Ovary (tissue), 9 donors: ENCODE data around the gene CD99L2. TPM values are rescaled to one million over a fixed set of nuclear protein-coding genes. Genes with fewer than 3 reads are reported as not detected.

Experiments
- DNase-seq, 5 donors: peaks; one replicate each; pipeline ENCODE4 v3.0.0-alpha.2; 2019 to 2020
- H3K27ac ChIP-seq, 2 donors: fragments of 200-600 bp; one replicate each; pipeline versions ENCODE4 v1.5.1 to v1.8.0; 2019 to 2022
- H3K27me3 ChIP-seq: fragments of 200-600 bp; one replicate; pipeline ENCODE4 v1.8.0; 2022
- H3K36me3 ChIP-seq: fragments of 200-600 bp; sonication (generic); one replicate; pipeline ENCODE4 v1.5.1; 2019
- H3K4me1 ChIP-seq: one replicate; pipeline ENCODE4 v1.8.1; 2013; ENCODE audit warnings: mild to moderate bottlenecking, moderate library complexity; ENCODE audit not compliant: insufficient read depth
- H3K4me3 ChIP-seq: fragments of 200-600 bp; sonication (generic); one replicate; pipeline ENCODE4 v1.5.1; 2017
- H3K9me3 ChIP-seq, 2 donors: fragments of 200-600 bp in 1 of 2; sonication (generic) in 1 of 2; one replicate each; pipeline versions ENCODE4 v1.5.1 to v1.8.1; 2013 to 2019; ENCODE audit warnings: mild to moderate bottlenecking in 1 of 2, moderate library complexity in 1 of 2
- CTCF ChIP-seq, 3 donors: fragments of 450-650 bp in 2 of 3; fragments of 200-600 bp in 1 of 3; IDR thresholded peaks; one replicate each; pipeline versions ENCODE4 v1.5.1 to v1.8.0; 2016 to 2022; ENCODE audit warnings: antibody characterized with exemption in 3 of 3, mild to moderate bottlenecking in 1 of 3
- EP300 ChIP-seq: sonication (generic); formaldehyde crosslinking; IDR thresholded peaks from one replicate; pipeline ENCODE4 v1.6.1; 2017; ENCODE audit warnings: antibody characterized with exemption
- POLR2A ChIP-seq: fragments of 450-650 bp; IDR thresholded peaks from one replicate; pipeline ENCODE4 v1.6.1; 2017; ENCODE audit warnings: antibody characterized with exemption, mild to moderate bottlenecking, moderate library complexity
- WGBS, 3 donors: extraction: QIAGEN DNeasy Blood & Tissue Kit in 1 of 3; methylation state at CpG; one replicate each; pipeline versions ENCODE4 v1.1.5 to v1.1.7; 2013 to 2017; 5-methylcytosine and 5-hydroxymethylcytosine counted together
- intact Hi-C, 4 donors: fragments of 100-400 bp; cut with DNase I; formaldehyde crosslinking; loops; one replicate each; pipeline versions ENCODE4 v1.11.0 to v1.15.1; 2022 to 2023
- polyA plus RNA-seq, 2 donors: library from polyadenylated mRNA; stranded (reverse); fragments of 200-250 nt in 1 of 2; fragments of 350-450 nt in 1 of 2; fragmentation: Illumina TruSeq in 1 of 2; extraction: RNeasy Lipid Tissue Mini Kit (QIAGEN cat#74804) in 1 of 2; gene quantifications; one replicate each; pipeline ENCODE4 v1.2.3, GENCODE V29; 2013 to 2014
- total RNA-seq, 7 donors: library from RNA; depleted of rRNA in 2 of 7; stranded (reverse); fragments of >200 nt in 2 of 7; fragmentation: NEBNext Ultra II Directional in 3 of 7; extraction: Animal tissue kit (Norgen Biotek cat#: 25700) in 3 of 7; gene quantifications; one replicate each; pipeline versions ENCODE4 v1.1.0 to v1.2.4, GENCODE V29; 2016 to 2023
- donor health status: DM: no; HTN: no; CAD: no; lungs with moderate emphysema.
- donor health status: DM: no; HTN: no; CAD: no.
- donor health status: Bipolar disorder and iron deficiency.
- donor health status: DM: yes; HTN: yes; CAD: no.
- donor health status: DM: no; HTN: no; CAD: no.
- donor health status: DM: yes; HTN: yes; CAD: no.

The CD99L2 gene
- total and polyA plus RNA-seq, 9 donors = 38.7 to 64.6 (median 53.0) TPM

- Histone ChIP-seq H3K4me3 (no peak overlapping the region), H3K4me1 (no peaks in the 10 kb centered on the region), H3K36me3 (no peaks in the 10 kb centered on the region), H3K9me3 (no peaks in the 10 kb centered on the region), H3K27ac (no peak overlapping the region), H3K27me3 (no peaks in the 10 kb centered on the region)
- no peak for DNase-seq
- 78 to 89% (median 79%) methylated on average over 22 of the region's 22 CpGs for WGBS, 3 donors
- intact Hi-C loops = no loop called here
- TF ChIP-seq CTCF (IDR thresholded peaks at IDR 0.05) (no peak), EP300 (no peak), POLR2A (no peak)
These were observed 138.7 kb downstream of the CD99L2 start for GRCh38 chrX:150759568-150760416.

- intact Hi-C loops = no loop called here
- no peaks in the 10 kb centered on the region for H3K36me3 ChIP-seq
- H3K27ac ChIP-seq = no peak overlapping the region
- no peak for DNase-seq
- no peaks in the 10 kb centered on the region for H3K27me3 ChIP-seq
- WGBS, 3 donors = 79 to 88% (median 83%) methylated on average over 5 of the region's 5 CpGs
- no peaks in the 10 kb centered on the region for H3K4me1 ChIP-seq
- H3K9me3 ChIP-seq = no peaks in the 10 kb centered on the region
- H3K4me3 ChIP-seq = no peak overlapping the region
- TF ChIP-seq CTCF (IDR thresholded peaks at IDR 0.05) (no peak), EP300 (no peak), POLR2A (no peak)
These were observed 141.1 kb downstream of the CD99L2 start for GRCh38 chrX:150757371-150757770.

- intact Hi-C loops = no loop called here
- WGBS, 3 donors = 85 to 90% (median 88%) methylated on average over 4 of the region's 4 CpGs
- Histone ChIP-seq H3K9me3 (no peaks in the 10 kb centered on the region), H3K27ac (no peak overlapping the region), H3K4me3 (no peak overlapping the region), H3K27me3 (no peaks in the 10 kb centered on the region), H3K4me1 (no peaks in the 10 kb centered on the region), H3K36me3 (no peaks in the 10 kb centered on the region)
- TF ChIP-seq CTCF (IDR thresholded peaks at IDR 0.05) = no peak
- no peak for TF ChIP-seq POLR2A
- DNase-seq = no peak
These were observed 144.5 kb downstream of the CD99L2 start for GRCh38 chrX:150753968-150754367.

- H3K36me3 ChIP-seq = no peaks in the 10 kb centered on the region
These were observed 145.1 kb downstream of the CD99L2 start for GRCh38 chrX:150753357-150753756.

More at GRCh38 chrX:150753357-150753756, 145.1 kb downstream of the CD99L2 start:
- 66 to 75% (median 68%) methylated on average over 4 of the region's 4 CpGs for WGBS, 3 donors
- TF ChIP-seq CTCF (IDR thresholded peaks at IDR 0.05) (no peak), POLR2A (no peak), EP300 (no peak)
- no peak overlapping the region for H3K27ac ChIP-seq
- intact Hi-C loops = no loop called here
- H3K27me3 ChIP-seq = no peaks in the 10 kb centered on the region
- H3K9me3 ChIP-seq = no peaks in the 10 kb centered on the region
- DNase-seq = no peak
- H3K4me3 ChIP-seq = no peak overlapping the region
- no peaks in the 10 kb centered on the region for H3K4me1 ChIP-seq
